ENCODE results near the gene USP36.

DNA sequence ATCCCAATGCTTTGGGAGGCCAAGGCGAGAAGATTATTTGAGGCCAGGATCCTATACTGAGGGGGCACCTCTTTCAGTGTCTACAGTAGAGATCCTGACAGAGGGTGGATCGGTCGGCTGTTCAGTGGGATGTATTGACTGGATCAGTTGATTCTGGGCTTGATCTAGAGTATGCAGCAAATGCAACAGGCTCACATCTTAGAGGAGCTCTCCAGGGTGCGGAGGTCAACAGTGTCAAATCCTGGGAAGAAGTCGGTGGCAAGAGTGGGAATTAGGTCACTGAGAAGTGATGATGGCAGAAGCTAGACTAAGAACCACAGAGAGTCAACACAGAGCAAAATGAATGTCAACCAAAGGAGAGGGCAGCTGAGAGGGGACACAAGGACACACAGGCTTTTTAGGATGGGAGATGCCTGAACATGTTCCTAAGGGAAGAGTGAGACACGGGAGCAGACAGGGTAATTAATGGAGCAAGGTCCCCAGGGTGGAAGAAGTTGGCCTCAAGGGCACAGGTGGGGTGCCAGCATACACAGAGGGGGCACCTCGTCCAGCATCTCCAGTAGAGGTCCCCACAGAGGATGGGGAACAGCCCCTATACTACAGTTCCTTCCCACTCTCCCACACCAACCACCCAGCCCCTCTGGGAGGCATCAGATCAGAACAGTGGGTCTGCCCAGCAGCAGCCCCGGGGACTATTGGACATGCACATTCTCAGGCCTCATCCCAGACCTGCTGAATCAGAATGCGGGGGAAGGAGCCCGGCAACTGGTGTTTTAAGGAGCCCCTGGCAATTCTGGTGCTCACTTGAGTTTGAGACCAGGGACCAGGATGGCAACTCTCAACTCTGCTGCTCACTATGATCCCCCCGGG, 48.5 kb downstream of the USP36 start:
- no peak for TF ChIP-seq POLR2AphosphoS5 (IDR thresholded peaks at IDR 0.05; ENCODE audit: borderline replicate concordance, low read depth, low read length)
- TF ChIP-seq EZH2 (IDR thresholded peaks at IDR 0.05) = no peak
